ENCODE measurements around the gene TUFT1. TPM values are rescaled to one million over a fixed set of nuclear protein-coding genes. Genes with fewer than 3 reads are reported as not detected.

The TUFT1 gene
- total and polyA plus RNA-seq, 2 of the 13 experiments (the other 11 are each of a cell fraction or from before 2014, with no cell fraction given), result 6.4 to 7.3 TPM

DNA sequence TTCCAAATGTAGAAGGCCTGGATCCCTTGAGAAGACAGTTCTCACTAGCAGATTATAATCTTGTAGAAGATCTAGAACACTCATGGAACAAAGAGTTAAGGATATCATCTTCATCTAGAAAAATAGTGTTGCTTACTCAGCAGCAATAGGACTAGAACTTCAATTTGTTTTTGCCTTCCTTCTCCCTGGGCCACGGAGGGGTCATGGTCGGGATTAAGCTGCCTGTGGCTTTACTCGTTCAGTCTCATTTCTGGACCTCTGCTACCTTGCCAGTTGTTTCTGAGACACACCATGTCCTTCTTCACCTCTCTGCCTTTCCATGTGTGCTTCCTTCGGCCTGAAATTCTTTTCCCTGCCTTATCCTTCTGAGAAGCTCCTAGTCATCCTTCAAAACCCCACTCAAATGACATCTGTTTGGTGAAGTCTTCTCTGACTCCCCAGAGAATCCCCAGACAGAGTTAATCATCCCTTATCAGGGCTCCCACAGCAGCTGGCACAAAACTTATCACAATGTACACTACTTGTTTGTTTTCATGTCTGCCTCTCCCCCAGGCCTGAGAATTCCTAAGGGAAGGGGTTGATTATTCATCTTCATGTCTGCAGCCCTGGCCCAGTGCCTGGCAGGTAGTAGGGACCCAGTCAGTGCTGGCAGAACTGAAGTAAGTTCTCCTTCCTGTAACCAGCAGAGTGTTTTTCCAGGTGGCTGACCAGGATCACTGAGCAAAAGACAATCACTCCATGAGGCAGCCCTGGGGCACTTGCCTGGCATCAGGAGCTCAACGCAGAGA lies 56.3 kb downstream of the TUFT1 start:
- in situ Hi-C loops (cut with HindIII; ENCODE audit: extremely low pct_ligation_motif_present, low pct_unique_long_range_greater_than_20kb) (loop anchor here (10.0 kb wide), 2 partner anchors 138 to 238 kb away; partner anchors contain the start of genes C2CD4D and RORC), intact Hi-C loops (cut with micrococcal nuclease; ENCODE audit: unreplicated experiment) (loop anchor here (10.0 kb wide), 2 partner anchors 98 to 152 kb away; no protein-coding TSS in a partner anchor)
- no peak overlapping the region for H3K4me3 ChIP-seq (replicated peaks in 1 of 3; ENCODE audit: insufficient read depth in 1 of 3, low read depth in 2 of 3, low read length in 3 of 3)
- FAIRE-seq (no peak), ATAC-seq (peak; percentile 52), DNase-seq (ENCODE audit: low spot score) (peak; percentile 50)
- no peaks in the 10 kb centered on the region for H3K36me3 ChIP-seq (replicated peaks in 1 of 2; ENCODE audit: control insufficient read depth in 1 of 2, insufficient read depth in 2 of 2, low read length in 2 of 2)
- peaks cover 0 to 3% of the 10 kb centered on the region in 2 experiments; a peak in 1 of 5 replicates for H3K27me3 ChIP-seq (ENCODE audit: control insufficient read depth in 1 of 2, insufficient read depth in 2 of 2, low read length in 2 of 2)
- H3K27ac ChIP-seq (ENCODE audit: extremely low read length, insufficient read depth, low read length), result no peak overlapping the region
- H3K9me3 ChIP-seq (ENCODE audit: low read length), result no peaks in the 10 kb centered on the region
- no peak overlapping the region for H3K4me2 ChIP-seq (ENCODE audit: low read depth, low read length)
- no peaks in the 10 kb centered on the region for H3K79me2 ChIP-seq (ENCODE audit: insufficient read depth, low read length)
- no peaks in the 10 kb centered on the region for H4K20me1 ChIP-seq (ENCODE audit: insufficient read depth, low read length)
- ChIA-PET POLR2A (interaction anchor here (0.7 to 1.6 kb wide), 2 partner anchors 15 kb away, joined by 3 to 6 read pairs; partner anchors contain the start of gene SNX27), CTCF (ENCODE audit: low intra/inter-chr PET ratio, low total read pairs) (no interaction called here)
- no peak overlapping the region for H2AFZ ChIP-seq (ENCODE audit: low read length)
- H3K4me1 ChIP-seq (ENCODE audit: insufficient read depth, low read length), result peaks cover 34% of the 10 kb centered on the region
- no peak overlapping the region for H3K9ac ChIP-seq (ENCODE audit: insufficient read depth, low read depth, low read length)
- no TSS peak for BruUV-seq (replicated peaks)
- WGBS (ENCODE audit: low lambda C conversion rate), result 2% methylated on average over 5 of the region's 5 CpGs
- TF ChIP-seq ZBTB20 (CRISPR knock-in tag; IDR thresholded peaks at IDR 0.05; ENCODE audit: borderline replicate concordance, low read depth), result no peak
- TF ChIP-seq, protein P1, sequence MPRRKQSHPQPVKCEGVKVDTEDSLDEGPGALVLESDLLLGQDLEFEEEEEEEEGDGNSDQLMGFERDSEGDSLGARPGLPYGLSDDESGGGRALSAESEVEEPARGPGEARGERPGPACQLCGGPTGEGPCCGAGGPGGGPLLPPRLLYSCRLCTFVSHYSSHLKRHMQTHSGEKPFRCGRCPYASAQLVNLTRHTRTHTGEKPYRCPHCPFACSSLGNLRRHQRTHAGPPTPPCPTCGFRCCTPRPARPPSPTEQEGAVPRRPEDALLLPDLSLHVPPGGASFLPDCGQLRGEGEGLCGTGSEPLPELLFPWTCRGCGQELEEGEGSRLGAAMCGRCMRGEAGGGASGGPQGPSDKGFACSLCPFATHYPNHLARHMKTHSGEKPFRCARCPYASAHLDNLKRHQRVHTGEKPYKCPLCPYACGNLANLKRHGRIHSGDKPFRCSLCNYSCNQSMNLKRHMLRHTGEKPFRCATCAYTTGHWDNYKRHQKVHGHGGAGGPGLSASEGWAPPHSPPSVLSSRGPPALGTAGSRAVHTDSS (CRISPR knock-in tag; conservative IDR thresholded peaks at IDR 0.05), result no peak
- TF ChIP-seq GATA4 (IDR thresholded peaks at IDR 0.05; ENCODE audit: borderline replicate concordance, low read depth), result no peak
- peak; percentile 21; the same call in 1 of the 2 replicates for TF ChIP-seq TFAP4 (IDR thresholded peaks at IDR 0.05; ENCODE audit: borderline replicate concordance, low read depth)
- TF ChIP-seq HDAC6 (IDR thresholded peaks at IDR 0.05; ENCODE audit: low read depth, low read length), result no peak
- TF ChIP-seq HDAC2 (CRISPR knock-in tag; IDR thresholded peaks at IDR 0.05), result no peak
- TF ChIP-seq ZNF775 (CRISPR knock-in tag; IDR thresholded peaks at IDR 0.05; ENCODE audit: borderline replicate concordance), result no peak
- TF ChIP-seq ZNF33A (CRISPR knock-in tag; IDR thresholded peaks at IDR 0.05; ENCODE audit: borderline replicate concordance), result no peak
- TF ChIP-seq FOXA1 (IDR thresholded peaks at IDR 0.05), result no peak
- TF ChIP-seq FOXA1 (CRISPR knock-in tag; IDR thresholded peaks at IDR 0.05), result no peak
- no peak for TF ChIP-seq ELF3 (CRISPR knock-in tag; IDR thresholded peaks at IDR 0.05)
- TF ChIP-seq IRX3 (CRISPR knock-in tag; IDR thresholded peaks at IDR 0.05; ENCODE audit: borderline replicate concordance, low read depth), result no peak
- no peak for TF ChIP-seq ZNF251 (CRISPR knock-in tag; IDR thresholded peaks at IDR 0.05)
- no peak for TF ChIP-seq CBX5 (CRISPR knock-in tag; IDR thresholded peaks at IDR 0.05; ENCODE audit: borderline replicate concordance)
- TF ChIP-seq SOX13 (IDR thresholded peaks at IDR 0.05), result no peak
- peak in 1 of 2 experiments; percentile 39; a peak in 1 of 4 replicates for TF ChIP-seq SOX13 (CRISPR knock-in tag; conservative IDR thresholded peaks at IDR 0.05 in 1 of 2, IDR thresholded peaks at IDR 0.05 in 1 of 2)
- peak; percentile 43 for TF ChIP-seq FOSL2 (CRISPR knock-in tag; IDR thresholded peaks at IDR 0.05)
- TF ChIP-seq THYN1 (CRISPR knock-in tag; IDR thresholded peaks at IDR 0.05; ENCODE audit: borderline replicate concordance, low read depth), result no peak
- no peak for TF ChIP-seq MBNL3 (CRISPR knock-in tag; conservative IDR thresholded peaks at IDR 0.05)
- TF ChIP-seq ISX (CRISPR knock-in tag; conservative IDR thresholded peaks at IDR 0.05), result no peak
- no peak for TF ChIP-seq ZFP62 (CRISPR knock-in tag; IDR thresholded peaks at IDR 0.05)
